Subcutaneous adipose tissue (tissue), 4 donors: ENCODE measurements around the gene ADAMTSL3. TPM values are rescaled to one million over a fixed set of nuclear protein-coding genes. Genes with fewer than 3 reads are reported as not detected.

Experiments used
- CTCF ChIP-seq: fragments of 450-650 bp; IDR thresholded peaks from one replicate; pipeline ENCODE4 v1.5.1; 2016; ENCODE audit warnings: low read depth, mild to moderate bottlenecking, control low read depth, antibody characterized with exemption, moderate library complexity
- total RNA-seq, 4 donors: library from RNA; depleted of rRNA; stranded (reverse); fragments of >200 nt; gene quantifications; one replicate each; pipeline ENCODE4 v1.1.0, GENCODE V29; 2016

Gene ADAMTSL3
- total RNA-seq, 4 donors from 2014 or later = 1.5 to 4.0 (median 2.3) TPM

GRCh38 chr15:83671603-83672002, 17.7 kb downstream of the ADAMTSL3 start:
- TF ChIP-seq CTCF = no peak

GRCh38 chr15:83673385-83673784, 19.5 kb downstream of the ADAMTSL3 start:
- TF ChIP-seq CTCF = no peak

GRCh38 chr15:83682476-83683088, 28.7 kb downstream of the ADAMTSL3 start:
- no peak for TF ChIP-seq CTCF

- TF ChIP-seq CTCF = no peak
Measured at GRCh38 chr15:83685916-83686332, 32.0 kb downstream of the ADAMTSL3 start.

DNA sequence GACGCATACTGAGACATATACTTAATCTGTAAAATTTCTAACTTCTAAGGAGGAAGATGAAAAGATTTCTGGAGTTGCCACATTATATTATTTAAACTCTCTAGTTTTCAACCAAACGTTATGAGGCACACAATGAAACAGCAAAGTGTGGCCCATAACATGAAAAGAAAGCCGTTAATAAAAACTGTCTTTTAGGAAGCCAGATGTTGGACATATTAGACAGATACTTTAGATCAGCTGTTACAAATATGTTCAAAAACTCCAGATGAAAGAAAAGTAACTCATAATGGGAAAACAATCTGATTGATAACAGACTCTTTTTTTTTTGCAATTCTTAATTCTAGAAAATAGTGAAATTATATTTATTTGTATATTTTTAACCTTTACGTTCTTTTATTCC, 34.3 kb downstream of the ADAMTSL3 start:
- TF ChIP-seq CTCF = no peak

DNA sequence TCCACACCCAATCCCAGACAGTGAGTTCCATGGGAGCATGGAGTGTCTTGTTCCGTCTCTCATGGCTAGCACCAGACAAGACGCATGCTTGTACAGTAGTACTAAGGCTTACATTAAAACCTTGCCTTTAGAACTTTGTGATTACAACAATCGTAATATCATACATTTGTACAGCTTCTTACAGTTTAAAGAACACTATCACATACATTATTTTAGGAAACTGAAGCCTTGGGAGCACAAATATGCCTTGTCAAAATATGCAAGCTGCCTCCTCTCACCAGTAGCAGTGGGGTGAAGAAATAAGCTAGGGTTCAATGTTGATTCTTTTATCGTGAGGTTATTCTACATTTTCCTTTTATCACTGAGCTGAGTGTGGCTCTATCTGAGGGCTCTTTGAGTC, 36.8 kb downstream of the ADAMTSL3 start:
- no peak for TF ChIP-seq CTCF

DNA sequence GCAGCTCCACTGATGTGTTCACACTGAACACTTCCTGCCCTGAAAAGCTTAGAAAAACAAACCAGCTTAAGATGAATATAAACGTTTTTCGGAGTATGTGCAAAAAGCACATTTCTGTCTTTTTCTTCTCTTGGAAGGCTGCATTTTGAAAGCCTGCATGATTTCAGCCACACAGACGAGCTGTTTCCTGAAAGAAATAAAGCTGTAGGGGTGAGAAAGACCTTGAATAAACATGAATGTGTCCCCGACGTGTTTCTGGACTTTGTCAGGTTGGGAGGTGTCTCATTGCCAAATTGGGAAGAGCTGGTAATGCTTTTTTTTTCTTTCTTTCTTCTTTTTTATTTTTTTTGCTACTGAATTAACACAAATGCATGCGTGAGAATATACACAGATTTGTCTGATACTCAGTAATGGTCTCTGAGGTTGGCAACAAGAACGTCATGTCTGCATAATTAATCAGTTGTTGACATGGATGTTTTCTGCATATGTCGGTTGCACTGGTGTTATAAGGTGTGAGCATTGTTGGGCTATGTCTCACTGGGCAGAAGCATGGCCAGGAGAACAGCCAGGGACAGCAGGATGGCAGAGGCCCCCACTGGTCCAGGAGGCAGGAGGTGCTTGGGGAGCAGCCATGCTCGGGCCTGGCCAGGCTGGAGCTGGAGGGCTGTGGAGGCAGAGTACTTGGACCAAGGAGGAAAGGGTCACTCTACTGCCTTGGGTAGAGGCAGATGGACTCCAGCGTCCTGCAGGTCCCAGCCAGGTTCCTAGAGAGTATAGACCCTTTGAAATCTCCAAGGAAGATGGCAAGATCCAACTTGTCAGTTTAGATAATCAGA, 39.0 kb downstream of the ADAMTSL3 start:
- TF ChIP-seq CTCF = no peak
